HK-2 (cell line): ENCODE measurements around the gene UPF3A.
"Not testable (repeated sequence)": the region's sequence is repeated elsewhere in the genome, so short reads cannot be mapped to it uniquely, and the experiment has no call there.

Experiments
- DNase-seq: peaks from one replicate; pipeline ENCODE4 v3.0.0-alpha.2; 2018; ENCODE audit not compliant: unreplicated experiment

Gene UPF3A

GRCh38 chr13:114334305-114335053, 53.1 kb downstream of the UPF3A start:
- no peak for DNase-seq

DNA sequence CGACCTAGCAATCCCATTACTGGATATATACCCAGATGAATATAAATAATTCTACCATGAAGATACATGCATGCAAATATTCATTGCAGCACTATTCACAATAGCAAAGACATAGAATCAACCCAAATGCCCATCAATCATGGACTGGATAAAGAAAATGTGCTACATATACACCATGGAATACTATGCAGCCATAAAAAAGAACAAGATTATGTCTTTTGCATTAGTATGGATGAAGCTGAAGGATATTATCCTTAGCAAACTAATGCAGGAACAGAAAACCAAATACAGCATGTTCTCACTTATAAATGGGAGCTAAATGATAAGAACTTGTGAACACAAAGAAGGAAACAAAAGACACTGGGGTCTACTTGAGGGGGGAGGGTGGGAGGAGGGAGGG, 55.1 kb downstream of the UPF3A start:
- not testable (repeated sequence) for DNase-seq

GRCh38 chr13:114338959-114339358, 57.6 kb downstream of the UPF3A start:
- no peak for DNase-seq

DNA sequence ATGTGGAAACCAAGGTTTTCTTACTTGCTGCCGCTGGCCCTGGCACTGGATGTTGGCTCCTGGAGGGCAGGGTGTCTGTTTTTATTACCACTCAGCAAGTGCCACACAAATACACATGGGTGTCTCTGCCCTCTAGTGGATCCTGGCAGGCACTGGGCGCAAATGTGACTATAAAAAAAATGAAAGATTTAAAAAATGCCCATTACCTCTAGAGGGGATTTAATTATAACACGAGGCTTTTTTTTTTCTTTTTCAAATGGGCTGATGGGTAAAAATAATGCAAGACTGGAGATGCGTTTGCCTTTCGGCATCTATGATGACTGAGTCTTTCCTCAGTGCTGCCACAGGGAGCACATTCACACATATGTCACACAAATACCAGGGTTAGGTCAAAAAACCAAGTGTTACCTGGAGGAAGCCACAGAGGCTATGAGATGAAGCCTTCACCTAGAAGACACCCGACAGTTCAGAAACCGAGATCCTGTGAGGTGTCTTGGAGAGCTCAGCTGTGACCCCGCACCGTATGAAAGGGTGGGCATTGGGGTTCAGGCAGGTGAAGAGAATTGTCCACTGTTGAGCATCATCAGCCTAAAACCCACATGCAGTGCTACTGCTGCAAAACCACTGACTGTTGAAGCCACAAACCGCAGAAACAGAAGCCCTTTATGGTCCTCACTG, 58.6 kb downstream of the UPF3A start:
- DNase-seq, result peak; percentile 20

DNA sequence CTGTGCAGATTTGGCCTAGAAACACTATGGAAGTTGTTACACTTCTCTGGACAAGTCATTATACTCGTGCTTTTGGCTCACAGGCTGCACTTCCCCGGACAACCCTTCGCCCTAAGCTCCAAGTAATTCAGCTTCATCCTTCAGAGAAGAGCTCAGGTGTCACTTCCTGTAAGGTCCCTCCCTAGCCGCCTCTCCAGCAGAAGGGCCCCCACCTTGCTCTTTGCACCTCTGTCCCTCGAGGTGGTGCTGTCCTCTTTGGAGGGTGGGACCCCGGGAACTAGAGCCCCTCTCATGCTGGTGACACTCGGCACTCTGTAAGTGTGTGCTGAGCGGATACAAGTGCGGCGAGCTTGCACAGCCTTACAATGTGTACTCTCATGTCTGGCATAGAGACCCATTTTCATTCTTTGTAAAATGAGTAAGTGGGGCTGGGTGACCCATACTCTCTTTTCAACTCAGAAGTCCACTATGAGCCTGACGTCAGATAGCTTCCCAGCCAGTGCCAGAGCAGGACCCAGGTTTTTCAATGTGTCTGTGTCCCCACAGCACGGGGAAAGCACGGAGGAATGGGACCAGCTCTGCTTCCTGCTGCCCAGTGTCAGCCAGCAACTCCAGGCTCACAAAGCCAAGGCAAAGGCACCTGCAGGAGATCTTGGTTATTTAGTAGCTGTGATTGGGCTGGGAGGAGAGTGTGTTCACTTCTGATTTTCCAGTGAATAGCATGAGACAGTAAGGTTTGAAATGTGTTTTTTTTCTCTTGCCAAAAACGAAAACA, 59.8 kb downstream of the UPF3A start:
- no peak for DNase-seq

DNA sequence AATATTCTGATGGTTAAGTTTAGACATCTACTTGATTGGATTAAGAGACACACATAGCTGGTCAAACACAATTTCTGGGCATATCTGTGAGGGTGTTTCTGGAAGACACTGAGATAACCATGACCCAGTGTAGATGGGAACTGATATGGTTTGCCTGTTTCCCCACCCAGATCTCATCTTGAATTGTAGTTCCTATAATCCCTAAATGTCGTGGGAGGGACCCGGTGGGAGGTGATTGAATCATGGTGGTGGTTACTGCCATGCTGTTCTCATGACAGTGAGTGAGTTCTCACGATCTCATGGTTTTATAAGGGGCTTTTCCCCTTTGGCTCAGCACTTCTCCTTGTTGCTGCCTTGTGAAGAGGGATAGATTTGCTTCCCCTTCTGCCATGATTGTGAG, 65.9 kb downstream of the UPF3A start:
- not testable (repeated sequence) for DNase-seq

DNA sequence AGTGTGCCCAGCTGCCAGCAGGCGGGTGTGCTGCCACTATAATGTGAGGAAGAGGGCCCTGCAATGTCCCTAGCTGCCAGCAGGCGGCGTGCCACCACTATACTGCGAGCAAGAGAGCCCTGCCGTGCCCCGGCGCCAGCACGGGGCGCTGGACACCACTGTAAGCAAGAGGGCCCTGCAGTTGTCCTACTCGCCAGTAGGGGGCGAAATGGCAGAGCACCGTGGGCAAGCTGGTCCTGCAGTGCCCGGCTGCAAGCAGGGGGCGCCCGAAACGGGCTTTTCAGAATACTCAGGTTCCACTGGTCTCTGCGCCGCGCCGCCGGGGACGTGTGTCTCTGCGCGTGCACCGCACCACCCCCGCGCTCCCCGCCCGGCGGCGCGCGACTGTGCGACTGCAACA, 71.4 kb downstream of the UPF3A start:
- peak; percentile 11 for DNase-seq

DNA sequence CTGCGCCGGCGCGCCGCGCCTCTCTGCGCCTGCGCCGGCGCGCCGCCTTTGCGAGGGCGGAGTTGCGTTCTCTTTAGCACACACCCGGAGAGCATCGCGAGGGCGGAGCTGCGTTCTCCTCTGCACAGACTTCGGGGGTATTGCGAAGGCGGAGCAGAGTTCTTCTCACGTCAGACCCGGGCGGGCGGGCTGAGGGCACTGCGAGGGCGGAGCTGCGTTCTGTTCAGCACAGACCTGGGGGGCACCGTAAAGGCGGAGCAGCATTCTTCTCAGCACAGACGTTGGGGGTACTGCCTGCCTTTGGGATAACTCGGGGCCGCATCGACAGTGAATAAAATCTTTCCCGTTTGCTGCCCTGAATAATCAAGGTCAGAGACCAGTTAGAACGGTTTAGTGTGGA, 72.0 kb downstream of the UPF3A start:
- not testable (repeated sequence) for DNase-seq
